Cardiac septum (tissue), 1 donor: Measurements from ENCODE around the gene RANBP3. TPM values are rescaled to one million over a fixed set of nuclear protein-coding genes. Genes with fewer than 3 reads are reported as not detected.
"Not testable (repeated sequence)": the region's sequence is repeated elsewhere in the genome, so short reads cannot be mapped to it uniquely, and the experiment has no call there.

ENCODE experiments used
- DNase-seq: peaks from one replicate; pipeline ENCODE4 v3.0.0-alpha.2; 2020; ENCODE audit warnings: low spot score
- intact Hi-C: fragments of 100-400 bp; cut with DNase I; formaldehyde crosslinking; loops from one replicate; pipeline ENCODE4 v1.14.0; 2022
- total RNA-seq: library from RNA; stranded (reverse); fragmentation: NEBNext Ultra II Directional; extraction: Animal tissue kit (Norgen Biotek cat#: 25700); gene quantifications from one replicate; pipeline ENCODE4 v1.2.1, GENCODE V29; 2021
- donor health status: DM: no; HTN: no; CAD: no.

Gene RANBP3
- total RNA-seq, 1 donor from 2014 or later: 49.0 TPM

GRCh38 chr19:5972355-5972731, 5.6 kb downstream of the RANBP3 start:
- intact Hi-C loops: no loop called here
- DNase-seq: no peak

- no peak for DNase-seq
- intact Hi-C loops: no loop called here
Measured at GRCh38 chr19:5971714-5972354, 6.1 kb downstream of the RANBP3 start.

- intact Hi-C loops: loop anchor here (5.0 kb wide), 2 partner anchors 62 to 167 kb away; no protein-coding TSS in a partner anchor
- no peak for DNase-seq
Measured at GRCh38 chr19:5969476-5969875, 8.5 kb downstream of the RANBP3 start.

GRCh38 chr19:5968431-5969373, 9.2 kb downstream of the RANBP3 start:
- DNase-seq: no peak
- intact Hi-C loops: loop anchor here (5.0 kb wide), 2 partner anchors 61 to 166 kb away; no protein-coding TSS in a partner anchor

- peak; percentile 85 for DNase-seq
- intact Hi-C loops: loop anchor here (5.0 kb wide), 2 partner anchors 61 to 166 kb away; no protein-coding TSS in a partner anchor
Measured at GRCh38 chr19:5967994-5968430, 9.9 kb downstream of the RANBP3 start.

- intact Hi-C loops: loop anchor here (5.0 kb wide), 2 partner anchors 60 to 165 kb away; no protein-coding TSS in a partner anchor
- DNase-seq: no peak
Measured at GRCh38 chr19:5967571-5967970, 10.4 kb downstream of the RANBP3 start.

DNA sequence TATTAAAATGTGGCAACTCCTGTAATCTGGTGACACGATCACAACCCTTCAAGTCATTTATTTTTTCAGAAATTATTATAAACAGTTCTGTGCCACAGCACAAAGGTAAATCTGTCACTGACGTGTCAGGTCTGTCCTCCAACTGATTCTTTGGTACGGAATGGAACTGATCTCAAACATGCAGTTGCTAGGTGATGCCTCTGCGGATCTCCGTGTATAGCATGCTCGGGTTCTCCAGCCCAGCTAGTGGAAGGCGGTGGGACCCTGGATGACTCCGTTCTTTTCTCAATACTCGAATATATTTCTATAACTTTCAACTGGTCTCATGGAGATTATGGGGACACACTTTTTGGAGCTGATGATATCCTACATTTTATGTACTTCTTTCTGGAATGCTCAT, 11.0 kb downstream of the RANBP3 start:
- no peak for DNase-seq
- intact Hi-C loops: loop anchor here (5.0 kb wide), 2 partner anchors 60 to 165 kb away; no protein-coding TSS in a partner anchor

DNA sequence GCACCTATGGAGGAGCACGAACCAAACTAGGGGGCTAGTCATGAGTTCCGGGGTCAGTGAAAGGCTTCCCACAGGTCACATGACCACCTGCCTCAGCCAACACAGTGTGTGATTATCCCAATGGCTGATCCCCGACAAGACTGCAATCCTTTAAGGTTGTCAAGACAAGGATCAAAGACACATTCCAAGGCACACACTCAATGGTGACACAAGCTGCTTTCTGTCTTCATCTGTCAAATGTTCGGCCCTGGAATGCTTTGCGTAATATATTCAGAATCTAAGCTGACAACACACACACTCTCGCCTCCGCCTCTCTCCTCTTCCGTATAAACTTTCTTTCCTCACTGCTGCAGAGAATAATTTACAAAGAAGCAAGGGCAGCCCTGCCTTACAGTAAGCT, 11.7 kb downstream of the RANBP3 start:
- no peak for DNase-seq
- intact Hi-C loops: loop anchor here (5.0 kb wide), 2 partner anchors 59 to 164 kb away; no protein-coding TSS in a partner anchor

DNA sequence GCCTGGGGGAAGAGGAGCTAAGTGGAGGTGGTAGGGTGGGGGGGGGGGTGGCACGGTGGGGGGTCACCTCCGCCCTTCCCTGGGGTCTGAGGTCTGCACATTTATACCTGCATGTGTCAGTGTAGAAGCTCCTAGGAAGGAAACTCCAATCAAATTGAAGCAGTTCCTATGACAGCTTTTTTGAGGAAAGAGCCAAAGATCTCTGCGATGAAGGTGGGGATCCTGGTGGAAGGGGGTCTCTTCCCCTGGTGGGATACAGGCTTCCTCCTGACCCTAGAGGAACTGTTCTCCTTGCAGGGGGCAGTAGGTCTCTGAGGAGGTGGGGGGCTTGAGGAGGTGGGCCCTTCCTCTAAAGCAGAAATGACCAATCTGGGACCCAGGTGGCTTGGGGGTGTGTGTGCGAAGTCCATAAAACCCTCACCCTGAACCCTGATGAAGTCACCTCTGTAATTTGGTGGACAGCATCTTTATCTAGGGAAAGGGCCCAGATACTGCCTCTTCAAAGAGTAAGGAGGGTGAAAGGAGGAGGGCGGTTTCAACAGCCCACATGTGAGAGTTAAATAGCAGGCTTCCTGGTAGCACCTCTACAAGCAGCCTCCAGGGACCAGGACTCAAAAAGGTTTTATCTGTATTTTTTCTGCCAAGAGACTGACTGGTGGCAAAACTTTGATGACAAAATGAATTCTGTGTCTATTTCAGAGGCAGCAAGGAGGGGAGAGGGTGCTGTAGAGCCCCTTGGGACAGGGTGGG, 12.9 kb downstream of the RANBP3 start:
- intact Hi-C loops: loop anchor here (5.0 kb wide), 2 partner anchors 58 to 163 kb away; no protein-coding TSS in a partner anchor
- DNase-seq: no peak

DNA sequence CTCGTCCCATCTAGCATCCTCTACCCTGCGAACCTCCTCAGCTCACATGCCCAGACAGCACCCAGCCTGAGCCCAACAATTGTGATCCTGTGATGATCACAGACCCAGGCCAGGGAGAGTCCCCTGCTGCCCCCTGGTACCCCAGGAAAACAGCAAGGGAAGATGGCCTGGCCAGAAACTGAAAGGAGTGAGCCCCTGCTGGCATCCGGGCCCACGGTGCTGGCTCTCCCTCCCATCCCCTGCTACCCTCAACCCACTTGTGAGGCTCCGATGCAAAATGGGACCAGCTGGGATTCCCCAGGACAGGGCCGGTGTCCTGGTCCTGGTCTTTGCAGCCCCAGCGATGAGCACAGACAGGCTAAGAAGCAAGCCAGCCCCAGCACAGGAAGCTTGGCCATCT, 14.1 kb downstream of the RANBP3 start:
- intact Hi-C loops: no loop called here
- DNase-seq: no peak

- DNase-seq, intact Hi-C loops: not testable (repeated sequence)
Measured at GRCh38 chr19:5963259-5963658, 14.7 kb downstream of the RANBP3 start.

GRCh38 chr19:5961969-5962945, 15.7 kb downstream of the RANBP3 start:
- intact Hi-C loops: no loop called here
- no peak for DNase-seq

GRCh38 chr19:5961641-5961968, 16.3 kb downstream of the RANBP3 start:
- DNase-seq, intact Hi-C loops: not testable (repeated sequence)

DNA sequence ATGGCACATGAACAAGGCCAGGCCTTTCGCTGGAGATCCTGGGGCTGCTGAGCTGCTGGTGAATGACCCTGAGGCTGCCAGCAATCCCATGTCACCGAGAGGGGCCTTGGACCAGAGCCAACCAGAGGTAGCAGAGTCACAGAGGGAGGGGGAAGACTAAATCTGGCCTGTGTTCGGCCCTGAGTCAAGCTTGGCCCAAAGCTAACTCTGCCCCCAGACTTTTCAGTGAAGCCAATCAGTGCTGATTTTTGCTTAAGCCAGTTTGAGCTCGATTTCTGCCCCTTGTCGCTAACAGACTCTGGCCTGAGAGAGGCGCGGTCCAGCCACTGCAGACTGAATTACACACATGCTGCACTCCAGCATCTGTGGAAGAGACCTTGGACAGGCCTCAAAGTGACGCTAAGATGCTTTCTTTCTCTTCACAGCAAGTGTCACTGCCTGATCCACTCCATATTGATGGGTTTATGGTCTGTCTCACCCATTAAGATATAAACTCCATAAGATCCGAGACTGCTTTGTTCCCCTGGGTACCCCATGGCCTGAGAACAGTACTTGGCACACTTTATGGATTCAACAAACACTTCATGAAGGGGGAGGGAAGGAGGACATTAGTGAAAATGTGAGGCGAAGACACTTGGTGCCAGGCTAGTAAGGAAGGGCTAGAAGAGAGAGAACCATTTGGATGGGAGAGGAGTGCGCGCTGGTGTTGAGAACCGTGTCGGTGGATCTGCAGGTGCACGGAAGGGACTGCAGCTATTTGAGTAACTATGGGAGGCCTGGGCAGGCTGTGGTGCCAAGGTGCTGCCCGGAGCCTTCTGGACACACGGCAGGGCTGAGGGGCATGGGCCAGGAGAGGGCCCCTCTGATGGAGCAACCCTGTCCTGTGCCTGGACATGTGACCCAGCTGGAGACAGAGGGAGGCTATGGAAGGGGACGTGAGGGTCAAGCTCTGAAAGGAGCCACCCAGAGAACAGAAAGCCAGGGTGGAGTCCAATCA, 17.6 kb downstream of the RANBP3 start:
- intact Hi-C loops: no loop called here
- no peak for DNase-seq

GRCh38 chr19:5959260-5960004, 18.5 kb downstream of the RANBP3 start:
- intact Hi-C loops: loop anchor here (5.0 kb wide), 1 partner anchor 132 kb away; no protein-coding TSS in a partner anchor
- no peak for DNase-seq

GRCh38 chr19:5958851-5959122, 19.2 kb downstream of the RANBP3 start:
- DNase-seq: no peak
- intact Hi-C loops: loop anchor here (5.0 kb wide), 1 partner anchor 131 kb away; no protein-coding TSS in a partner anchor
